Measurements from ENCODE around the gene GRIN2C.

DNA sequence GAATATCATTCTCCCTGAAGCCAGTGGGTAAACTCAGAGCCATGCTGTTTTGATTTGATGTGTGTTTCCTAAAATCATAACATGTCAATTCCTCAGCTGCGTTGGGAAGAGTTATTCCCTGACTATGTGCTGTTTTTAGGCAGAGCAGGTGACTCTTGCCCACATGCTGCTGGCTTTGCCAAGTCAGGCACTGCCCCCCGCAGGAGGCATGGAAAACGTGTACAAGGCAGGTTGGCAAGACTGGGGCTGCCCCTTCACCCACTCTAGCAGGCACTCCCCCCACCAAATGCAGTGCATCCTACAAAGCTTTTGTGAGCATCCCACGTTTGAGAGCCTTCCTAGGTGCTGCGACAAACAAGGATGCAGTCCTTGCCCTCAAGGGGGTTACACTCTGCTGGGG lies 45.2 kb downstream of the GRIN2C start:
- TF ChIP-seq EZH2 (IDR thresholded peaks at IDR 0.05) (no peak), POLR2AphosphoS5 (IDR thresholded peaks at IDR 0.05; ENCODE audit: borderline replicate concordance, low read depth, low read length) (no peak), FOXP2 (optimal IDR thresholded peaks at IDR 0.05; ENCODE audit: control extremely low read depth, extremely low read length, insufficient read depth) (no peak)

Data from SK-N-MC (cell line).